Liver (tissue), 9 donors: ENCODE measurements around the gene MEF2A. TPM values are rescaled to one million over a fixed set of nuclear protein-coding genes. Genes with fewer than 3 reads are reported as not detected.

Experiments
- DNase-seq: peaks from one replicate; pipeline ENCODE4 v3.0.0-alpha.2; 2017; ENCODE audit warnings: low spot score
- H3K27ac ChIP-seq, 2 donors: one replicate each; pipeline ENCODE4 v1.7.0; 2013; ENCODE audit warnings: inconsistent platforms in 2 of 2, low read length in 2 of 2, control low read depth in 1 of 2, low read depth in 1 of 2, mild to moderate bottlenecking in 1 of 2
- H3K27me3 ChIP-seq, 4 donors: one replicate each; pipeline versions ENCODE4 v1.6.1 to v1.7.0; 2013; ENCODE audit warnings: low read length in 3 of 4, inconsistent platforms in 1 of 4, mild to moderate bottlenecking in 1 of 4, moderate library complexity in 1 of 4; ENCODE audit not compliant: control insufficient read depth in 4 of 4, insufficient read depth in 4 of 4
- H3K36me3 ChIP-seq, 4 donors: one replicate each; pipeline versions ENCODE4 v1.6.1 to v1.7.0; 2013; ENCODE audit warnings: low read length in 3 of 4, mild to moderate bottlenecking in 3 of 4, low read depth in 1 of 4, moderate library complexity in 1 of 4; ENCODE audit not compliant: control insufficient read depth in 4 of 4, insufficient read depth in 3 of 4
- H3K4me1 ChIP-seq, 4 donors: one replicate each; pipeline versions ENCODE4 v1.6.1 to v1.7.0; 2013; ENCODE audit warnings: low read length in 3 of 4, mild to moderate bottlenecking in 3 of 4, moderate library complexity in 1 of 4; ENCODE audit not compliant: control insufficient read depth in 4 of 4, insufficient read depth in 4 of 4
- H3K4me3 ChIP-seq, 3 donors: one replicate each; pipeline versions ENCODE4 v1.6.1 to v1.7.0; 2013; ENCODE audit warnings: low read length in 3 of 3, control low read depth in 1 of 3, low read depth in 1 of 3, mild to moderate bottlenecking in 1 of 3
- H3K9ac ChIP-seq, 2 donors: one replicate each; pipeline ENCODE4 v1.7.0; 2013; ENCODE audit warnings: low read length in 2 of 2, mild to moderate bottlenecking in 2 of 2, moderate library complexity in 2 of 2, control low read depth in 1 of 2, low read depth in 1 of 2
- H3K9me3 ChIP-seq, 4 donors: one replicate each; pipeline versions ENCODE4 v1.6.1 to v1.7.0; 2013; ENCODE audit warnings: low read length in 3 of 4; ENCODE audit not compliant: control insufficient read depth in 4 of 4
- ATF3 ChIP-seq: IDR thresholded peaks from 2 replicates; pipeline ENCODE4 v1.6.1; 2016; ENCODE audit warnings: antibody characterized with exemption
- CTCF ChIP-seq: fragments of 150-350 bp; IDR thresholded peaks from 2 replicates; pipeline ENCODE4 v1.5.1; 2017; ENCODE audit warnings: improper control_type of control experiment, low read depth, low read length; ENCODE audit not compliant: missing input control
- EGR1 ChIP-seq, 2 donors: IDR thresholded peaks; 2 replicates each; pipeline ENCODE4 v1.6.1; 2016 to 2018; ENCODE audit warnings: antibody characterized with exemption in 2 of 2, low read depth in 2 of 2
- FOXA2 ChIP-seq: IDR thresholded peaks from 2 replicates; pipeline ENCODE4 v1.6.1; 2016; ENCODE audit warnings: antibody characterized with exemption
- HNF4A ChIP-seq, 2 donors: conservative IDR thresholded peaks; 2 replicates each; pipeline ENCODE4 v1.6.1; 2016; ENCODE audit warnings: antibody characterized with exemption in 2 of 2, mild to moderate bottlenecking in 2 of 2
- JUND ChIP-seq, 2 donors: IDR thresholded peaks; 2 replicates each; pipeline ENCODE4 v1.6.1; 2016; ENCODE audit warnings: antibody characterized with exemption in 2 of 2
- MAX ChIP-seq: IDR thresholded peaks from 2 replicates; pipeline ENCODE4 v1.6.1; 2016; ENCODE audit warnings: antibody characterized with exemption
- RAD21 ChIP-seq, 2 donors: IDR thresholded peaks; 2 replicates each; pipeline ENCODE4 v1.6.1; 2016; ENCODE audit warnings: antibody characterized with exemption in 2 of 2, mild to moderate bottlenecking in 2 of 2
- REST ChIP-seq: IDR thresholded peaks from 2 replicates; pipeline ENCODE4 v1.6.1; 2016; ENCODE audit warnings: antibody characterized with exemption, mild to moderate bottlenecking
- SP1 ChIP-seq: IDR thresholded peaks from 2 replicates; pipeline ENCODE4 v1.6.1; 2018; ENCODE audit warnings: antibody characterized with exemption, mild to moderate bottlenecking
- TAF1 ChIP-seq: conservative IDR thresholded peaks from 2 replicates; pipeline ENCODE4 v1.6.1; 2016; ENCODE audit warnings: antibody characterized with exemption, mild to moderate bottlenecking
- WGBS: extraction: QIAGEN DNeasy Blood & Tissue Kit; methylation state at CpG from one replicate; pipeline ENCODE4 v1.1.7; 2013; 5-methylcytosine and 5-hydroxymethylcytosine counted together
- polyA plus RNA-seq, 2 donors: library from polyadenylated mRNA; stranded (reverse) in 1 of 2; unstranded in 1 of 2; fragments of 200-250 nt in 1 of 2; fragments of >200 nt in 1 of 2; fragmentation: Nextera tagmentation in 1 of 2; extraction: Ambion mirVana in 1 of 2; gene quantifications; one replicate each; pipeline versions ENCODE4 v1.2.1 to v1.2.3, GENCODE V29; 2013 to 2015
- total RNA-seq, 2 donors: library from RNA; depleted of rRNA; stranded (reverse); fragments of >200 nt; gene quantifications; one replicate each; pipeline ENCODE4 v1.2.3, GENCODE V29; 2014
- donor health status: healthy.
- donor health status: healthy.
- donor health status: healthy.
- donor health status: healthy.
- donor health status: healthy.

The MEF2A gene
- total and polyA plus RNA-seq, 4 donors: 8.5 to 45.9 (median 18.2) TPM

GRCh38 chr15:99704444-99704838, 138.7 kb downstream of the MEF2A start:
- H3K36me3 ChIP-seq: no peaks in the 10 kb centered on the region
- TF ChIP-seq RAD21 (IDR thresholded peaks at IDR 0.05) (peak; percentile 93 to 97), EGR1 (IDR thresholded peaks at IDR 0.05; ENCODE audit: low read depth in 2 of 2) (no peak), CTCF (peak; percentile 79)
- no peaks in the 10 kb centered on the region for H3K27me3 ChIP-seq
- 31% methylated on average over 3 of the region's 3 CpGs for WGBS
- H3K9ac ChIP-seq: peak overlapping the region; percentile 58 to 95
- H3K27ac ChIP-seq: peak overlapping the region; percentile 83 to 97
- no peak for DNase-seq
- H3K4me1 ChIP-seq: peaks cover 4 to 17% (median 11%) of the 10 kb centered on the region in 4 donors
- no peak overlapping the region for H3K4me3 ChIP-seq
- no peaks in the 10 kb centered on the region for H3K9me3 ChIP-seq

- TF ChIP-seq ATF3 (no peak), JUND (IDR thresholded peaks at IDR 0.05) (peak in 1 of 2 donors; percentile 21)
- 79% methylated on average over 10 of the region's 10 CpGs for WGBS
Observed at GRCh38 chr15:99706557-99707303, 140.9 kb downstream of the MEF2A start.

GRCh38 chr15:99707473-99708270, 141.9 kb downstream of the MEF2A start:
- peaks cover 4 to 17% (median 11%) of the 10 kb centered on the region in 4 donors for H3K4me1 ChIP-seq

More at GRCh38 chr15:99706557-99707303, 140.9 kb downstream of the MEF2A start:
- H3K9ac ChIP-seq: peak overlapping the region in 1 of 2 donors; percentile 42
- H3K27me3 ChIP-seq: no peaks in the 10 kb centered on the region
- peaks cover 4 to 17% (median 11%) of the 10 kb centered on the region in 4 donors for H3K4me1 ChIP-seq
- no peaks in the 10 kb centered on the region for H3K9me3 ChIP-seq
- peak overlapping the region; percentile 25 to 80 for H3K27ac ChIP-seq
- H3K36me3 ChIP-seq: peaks cover 3 to 12% (median 9%) of the 10 kb centered on the region in 4 donors
- no peak overlapping the region for H3K4me3 ChIP-seq
- no peak for DNase-seq

More at GRCh38 chr15:99707473-99708270, 141.9 kb downstream of the MEF2A start:
- Histone ChIP-seq H3K4me3 (no peak overlapping the region), H3K9ac (peak overlapping the region; percentile 15 to 23), H3K9me3 (no peaks in the 10 kb centered on the region), H3K27ac (peak overlapping the region; percentile 68 to 80), H3K27me3 (no peaks in the 10 kb centered on the region), H3K36me3 (peaks cover 4 to 17% (median 14%) of the 10 kb centered on the region in 4 donors)
- 64% methylated on average over 11 of the region's 11 CpGs for WGBS
- TF ChIP-seq TAF1 (no peak), FOXA2 (no peak), RAD21 (IDR thresholded peaks at IDR 0.05) (no peak), REST (no peak), MAX (no peak), SP1 (no peak), HNF4A (conservative IDR thresholded peaks at IDR 0.05) (no peak)
- DNase-seq: no peak
